Measurements from ENCODE around the gene ADGRF3.
"Not testable (repeated sequence)": the region's sequence is repeated elsewhere in the genome, so short reads cannot be mapped to it uniquely, and the experiment has no call there.

Gene ADGRF3

GRCh38 chr2:26335231-26335630 lies 11.4 kb downstream of the ADGRF3 start:
- TF ChIP-seq, protein P1, sequence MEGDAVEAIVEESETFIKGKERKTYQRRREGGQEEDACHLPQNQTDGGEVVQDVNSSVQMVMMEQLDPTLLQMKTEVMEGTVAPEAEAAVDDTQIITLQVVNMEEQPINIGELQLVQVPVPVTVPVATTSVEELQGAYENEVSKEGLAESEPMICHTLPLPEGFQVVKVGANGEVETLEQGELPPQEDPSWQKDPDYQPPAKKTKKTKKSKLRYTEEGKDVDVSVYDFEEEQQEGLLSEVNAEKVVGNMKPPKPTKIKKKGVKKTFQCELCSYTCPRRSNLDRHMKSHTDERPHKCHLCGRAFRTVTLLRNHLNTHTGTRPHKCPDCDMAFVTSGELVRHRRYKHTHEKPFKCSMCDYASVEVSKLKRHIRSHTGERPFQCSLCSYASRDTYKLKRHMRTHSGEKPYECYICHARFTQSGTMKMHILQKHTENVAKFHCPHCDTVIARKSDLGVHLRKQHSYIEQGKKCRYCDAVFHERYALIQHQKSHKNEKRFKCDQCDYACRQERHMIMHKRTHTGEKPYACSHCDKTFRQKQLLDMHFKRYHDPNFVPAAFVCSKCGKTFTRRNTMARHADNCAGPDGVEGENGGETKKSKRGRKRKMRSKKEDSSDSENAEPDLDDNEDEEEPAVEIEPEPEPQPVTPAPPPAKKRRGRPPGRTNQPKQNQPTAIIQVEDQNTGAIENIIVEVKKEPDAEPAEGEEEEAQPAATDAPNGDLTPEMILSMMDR (conservative IDR thresholded peaks at IDR 0.05), result no peak
- no peak overlapping the region for H3K27ac ChIP-seq

- TF ChIP-seq, protein P1 (conservative IDR thresholded peaks at IDR 0.05), result no peak
- no peak overlapping the region for H3K27ac ChIP-seq
Measured at GRCh38 chr2:26333293-26333692, 13.3 kb downstream of the ADGRF3 start.

GRCh38 chr2:26331321-26331720 lies 15.3 kb downstream of the ADGRF3 start:
- not testable (repeated sequence) for H3K27ac ChIP-seq

DNA sequence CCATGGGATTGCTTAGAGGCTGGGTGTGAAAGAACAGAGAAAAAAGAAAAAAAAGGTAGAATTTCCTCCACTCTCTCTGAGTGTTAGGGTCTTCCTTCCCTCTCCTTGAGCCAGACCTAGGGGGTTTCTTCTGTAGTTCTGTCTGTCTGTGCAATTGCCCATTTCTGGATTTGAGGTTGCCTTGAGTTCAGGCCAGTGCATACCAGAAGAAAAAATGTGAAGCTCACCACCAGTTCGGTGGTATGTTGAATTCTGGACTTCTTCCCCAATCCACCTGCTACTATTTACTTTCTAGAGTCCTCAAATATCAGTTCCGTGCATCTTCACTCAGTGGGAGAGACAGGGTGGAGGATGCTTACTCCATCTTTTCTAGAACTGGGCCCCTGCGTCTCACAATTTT lies 16.0 kb downstream of the ADGRF3 start:
- TF ChIP-seq, protein P1 (conservative IDR thresholded peaks at IDR 0.05), result no peak
- peak overlapping the region; percentile 61 for H3K27ac ChIP-seq

DNA sequence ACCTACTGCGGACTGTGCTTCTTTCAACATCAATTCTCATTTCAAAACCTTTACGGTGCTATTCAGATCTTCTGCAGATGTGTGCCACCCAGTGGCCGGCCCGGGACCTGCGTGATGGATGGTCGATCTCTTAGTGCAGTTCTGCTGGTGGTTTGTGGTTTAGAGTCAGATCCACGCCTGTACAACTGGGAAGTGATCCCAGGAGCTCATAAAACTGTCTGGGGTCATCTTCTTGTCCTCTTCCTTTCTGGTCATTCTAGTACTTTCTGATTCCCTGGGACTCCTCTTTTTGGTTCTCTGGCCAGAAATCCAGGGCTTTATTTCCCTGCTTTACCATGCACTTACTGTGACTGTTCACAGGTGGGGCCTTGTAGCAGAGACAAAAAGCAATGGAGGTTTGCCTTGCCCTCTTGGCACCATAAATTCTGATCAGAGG lies 16.5 kb downstream of the ADGRF3 start:
- H3K27ac ChIP-seq, result peak overlapping the region; percentile 61
- TF ChIP-seq, protein P1 (conservative IDR thresholded peaks at IDR 0.05), result peak; percentile 89

DNA sequence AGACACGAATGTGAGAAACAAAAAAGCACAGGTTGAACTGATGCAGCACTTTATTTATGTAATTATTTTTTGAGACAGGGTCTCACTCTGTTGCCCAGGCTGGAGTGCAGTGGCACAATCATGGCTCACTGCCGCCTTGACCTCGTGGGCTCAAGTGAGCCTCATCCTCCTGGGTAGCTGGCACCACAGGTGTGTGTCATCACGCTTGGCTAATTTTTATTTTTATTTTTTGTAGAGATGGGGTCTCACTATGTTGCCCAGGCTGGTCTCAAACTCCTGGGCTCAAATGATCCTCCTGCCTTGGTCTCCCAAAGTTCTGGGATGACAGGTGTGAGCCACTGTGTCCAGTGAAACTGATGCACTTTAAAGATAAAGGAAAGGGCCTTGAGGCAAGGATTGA lies 17.5 kb downstream of the ADGRF3 start:
- H3K27ac ChIP-seq, result not testable (repeated sequence)

GRCh38 chr2:26327291-26328272 lies 19.0 kb downstream of the ADGRF3 start:
- H3K27ac ChIP-seq, result no peak overlapping the region
- TF ChIP-seq, protein P1 (conservative IDR thresholded peaks at IDR 0.05), result no peak

DNA sequence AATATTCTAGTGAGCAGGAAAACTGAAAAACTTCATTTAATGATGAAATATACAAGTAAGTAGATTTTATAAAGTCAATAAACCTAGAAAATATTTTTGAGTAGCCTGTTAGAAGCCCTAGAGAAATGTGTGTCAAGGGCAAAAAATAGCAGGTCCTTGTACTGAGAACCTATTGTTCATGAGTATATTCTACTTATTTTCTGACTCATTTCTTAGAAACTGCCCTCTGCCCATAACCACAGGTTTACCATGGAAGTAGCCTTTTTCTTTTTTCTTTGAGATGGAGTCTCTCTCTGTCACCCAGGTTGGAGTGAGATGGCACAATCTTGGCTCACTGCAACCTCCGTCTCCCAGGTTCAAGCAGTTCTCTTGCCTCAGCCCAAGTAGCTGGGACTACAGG lies 20.1 kb downstream of the ADGRF3 start:
- TF ChIP-seq, protein P1 (conservative IDR thresholded peaks at IDR 0.05), result no peak
- no peak overlapping the region for H3K27ac ChIP-seq

Measured in VCaP (cell line).